SJSA1 (cell line): ENCODE measurements around the gene ZNF549. TPM values are rescaled to one million over a fixed set of nuclear protein-coding genes. Genes with fewer than 3 reads are reported as not detected.

Experiments used
- DNase-seq, 2 experiments: peaks; one replicate each; pipeline ENCODE4 v3.0.0-alpha.2; 2015 to 2020; ENCODE audit warnings: low spot score in 2 of 2, low read depth in 1 of 2
- H3K27ac ChIP-seq: fragments of 250-450 bp; sonication (Bioruptor Pico); 2 replicates; pipeline ENCODE4 v1.5.1; 2020; ENCODE audit warnings: mild to moderate bottlenecking, moderate library complexity
- H3K27me3 ChIP-seq: fragments of 250-450 bp; sonication (Bioruptor Pico); replicated peaks from 2 replicates; pipeline ENCODE4 v1.5.1; 2020; ENCODE audit warnings: mild to moderate bottlenecking, moderate library complexity
- H3K36me3 ChIP-seq: fragments of 250-450 bp; sonication (Bioruptor Pico); 2 replicates; pipeline ENCODE4 v1.5.1; 2020; ENCODE audit warnings: mild to moderate bottlenecking
- H3K4me1 ChIP-seq: fragments of 250-450 bp; sonication (Bioruptor Pico); replicated peaks from 2 replicates; pipeline ENCODE4 v1.6.1; 2021; ENCODE audit warnings: mild to moderate bottlenecking
- H3K4me3 ChIP-seq: fragments of 250-450 bp; sonication (Bioruptor Pico); 2 replicates; pipeline ENCODE4 v1.5.1; 2020; ENCODE audit warnings: mild to moderate bottlenecking
- H3K9me3 ChIP-seq: fragments of 250-450 bp; sonication (Bioruptor Pico); replicated peaks from 2 replicates; pipeline ENCODE4 v1.5.1; 2020; ENCODE audit warnings: mild to moderate bottlenecking
- total RNA-seq: library from RNA; depleted of rRNA; stranded (reverse); fragments of >200 nt; shearing (Covaris generic); gene quantifications from 2 replicates; pipeline ENCODE4 v1.2.3, GENCODE V29; 2014; rRNA removed

ZNF549 gene
- total RNA-seq, 1 experiment from 2014 or later: 3.9 TPM

GRCh38 chr19:57583521-57584416, 56.6 kb downstream of the ZNF549 start, which contains the start of gene ZIK1:
Gene ZIK1, plus strand, starts transcription at chr19:57584145. Its CDS starts 212 bp downstream, at chr19:57584357.
- Histone ChIP-seq H3K36me3 (peaks cover 30% of the 10 kb centered on the region), H3K9me3 (peaks cover 16% of the 10 kb centered on the region), H3K27ac (0 out of 2 replicates have a peak within 1 kb of the TSS, but pooled peaks have one; percentile 4), H3K27me3 (no peaks in the 10 kb centered on the region), H3K4me1 (peaks cover 15% of the 10 kb centered on the region), H3K4me3 (peak within 1 kb of the TSS; percentile 60)
- DNase-seq: peak; percentile 83 to 92

- Histone ChIP-seq H3K9me3 (peaks cover 37% of the 10 kb centered on the region), H3K27ac (no peak overlapping the region)
- DNase-seq: peak; percentile 45 to 49
Measured at GRCh38 chr19:57587529-57587928, 60.4 kb downstream of the ZNF549 start.

GRCh38 chr19:57599377-57599760, 72.2 kb downstream of the ZNF549 start:
- Histone ChIP-seq H3K4me1 (peaks cover 9% of the 10 kb centered on the region; the same call in 1 of the 2 replicates), H3K4me3 (peak overlapping the region; percentile 68), H3K27ac (no peak overlapping the region), H3K36me3 (peaks cover 40% of the 10 kb centered on the region), H3K9me3 (peaks cover 5% of the 10 kb centered on the region), H3K27me3 (no peaks in the 10 kb centered on the region)
- no peak for DNase-seq

More at GRCh38 chr19:57587529-57587928, 60.4 kb downstream of the ZNF549 start:
- peaks cover 66% of the 10 kb centered on the region for H3K36me3 ChIP-seq
- H3K4me1 ChIP-seq: peaks cover 15% of the 10 kb centered on the region
- H3K4me3 ChIP-seq: no peak overlapping the region
- H3K27me3 ChIP-seq: no peaks in the 10 kb centered on the region

GRCh38 chr19:57599761-57600383, 72.7 kb downstream of the ZNF549 start, which contains the start of gene ZNF530:
Gene ZNF530, plus strand, starts transcription at chr19:57599885. Its CDS starts 4,461 bp downstream, at chr19:57604346.
- H3K27me3 ChIP-seq: no peaks in the 10 kb centered on the region
- DNase-seq: peak; percentile 84 to 95
- H3K4me3 ChIP-seq: peak within 1 kb of the TSS; percentile 68
- peaks cover 45% of the 10 kb centered on the region for H3K36me3 ChIP-seq
- H3K9me3 ChIP-seq: peaks cover 5% of the 10 kb centered on the region; the same call in 1 of the 2 replicates
- H3K27ac ChIP-seq: no peak within 1 kb of the TSS
- peaks cover 9% of the 10 kb centered on the region; the same call in 1 of the 2 replicates for H3K4me1 ChIP-seq

- H3K4me1 ChIP-seq: no peaks in the 10 kb centered on the region
- DNase-seq: no peak
- H3K27ac ChIP-seq: no peak overlapping the region
- H3K9me3 ChIP-seq: peaks cover 4% of the 10 kb centered on the region; the same call in 1 of the 2 replicates
- no peaks in the 10 kb centered on the region for H3K27me3 ChIP-seq
- no peak overlapping the region for H3K4me3 ChIP-seq
- H3K36me3 ChIP-seq: peaks cover 65% of the 10 kb centered on the region
Measured at GRCh38 chr19:57606931-57607330, 79.8 kb downstream of the ZNF549 start.

Other genes starting within 250 kb of the ZNF549 start
- 39.0 and 39.5 TPM in 2 replicates for gene ZNF460, start 246.9 kb upstream of the ZNF549 start, total RNA-seq
- 6.0 and 11.0 TPM in 2 replicates for gene ZNF543, start 206.9 kb upstream of the ZNF549 start, total RNA-seq
- 11.1 and 11.4 TPM in 2 replicates for gene ZNF304, start 176.1 kb upstream of the ZNF549 start, total RNA-seq
- gene TRAPPC2B, start 163.8 kb upstream of the ZNF549 start, total RNA-seq: 13.4 and 20.8 TPM in 2 replicates
- 1.6 and 4.1 TPM in 2 replicates for gene ZNF547, start 163.8 kb upstream of the ZNF549 start, total RNA-seq
- 16.4 and 31.8 TPM in 2 replicates for gene ZNF548, start 137.5 kb upstream of the ZNF549 start, total RNA-seq
- 7.4 and 10.4 TPM in 2 replicates for gene ZNF17, start 116.2 kb upstream of the ZNF549 start, total RNA-seq
- gene ZNF749, start 92.0 kb upstream of the ZNF549 start, total RNA-seq: 6.1 and 8.2 TPM in 2 replicates
- gene VN1R1, start 70.2 kb upstream of the ZNF549 start, total RNA-seq: 0.03 TPM in 1 of 2 replicates, not detected in the other
- gene ZNF772, start 49.8 kb upstream of the ZNF549 start, total RNA-seq: 4.1 and 7.5 TPM in 2 replicates
- gene ZNF419, start 39.6 kb upstream of the ZNF549 start, total RNA-seq: 8.8 and 9.9 TPM in 2 replicates
- 8.7 and 13.1 TPM in 2 replicates for gene ZNF773, start 27.4 kb upstream of the ZNF549 start, total RNA-seq
- 6.6 and 6.8 TPM in 2 replicates for gene ZNF550, start 32.5 kb downstream of the ZNF549 start, total RNA-seq
- 3.6 and 6.1 TPM in 2 replicates for gene ZNF416, start 51.6 kb downstream of the ZNF549 start, total RNA-seq
- 6.1 and 18.0 TPM in 2 replicates for gene ZIK1, start 56.8 kb downstream of the ZNF549 start, total RNA-seq
- 12.6 and 21.4 TPM in 2 replicates for gene ZNF530, start 72.5 kb downstream of the ZNF549 start, total RNA-seq
- 25.0 and 26.3 TPM in 2 replicates for gene ZNF134, start 86.9 kb downstream of the ZNF549 start, total RNA-seq
- gene ZNF211, start 105.8 kb downstream of the ZNF549 start, total RNA-seq: 9.7 and 18.5 TPM in 2 replicates
- not detected in 2 replicates for gene ZSCAN4, start 141.6 kb downstream of the ZNF549 start, total RNA-seq
- gene ZNF551, start 154.6 kb downstream of the ZNF549 start, total RNA-seq: 6.3 and 12.2 TPM in 2 replicates
- gene ZNF154, start 181.8 kb downstream of the ZNF549 start, total RNA-seq: 0.91 and 0.92 TPM in 2 replicates
- 2.0 and 4.8 TPM in 2 replicates for gene ZNF671, start 200.3 kb downstream of the ZNF549 start, total RNA-seq
- 5.7 and 13.0 TPM in 2 replicates for gene ZNF776, start 219.5 kb downstream of the ZNF549 start, total RNA-seq
- gene ZNF586, start 242.3 kb downstream of the ZNF549 start, total RNA-seq: 10.7 and 18.2 TPM in 2 replicates